ENCODE data around the gene SLC35A3.
A peak's percentile ranks its signal among the peaks of the same experiment; 100 is the strongest.

Gene SLC35A3

GRCh38 chr1:100036718-100037655, 67.2 kb downstream of the SLC35A3 start:
- Histone ChIP-seq H3K9me2 (replicated peaks; ENCODE audit: insufficient read depth, low read length) (no peaks in the 10 kb centered on the region), H4K20me1 (ENCODE audit: insufficient read depth, low read length) (no peaks in the 10 kb centered on the region), H3K9me3 (replicated peaks; ENCODE audit: insufficient read depth, low read length) (no peaks in the 10 kb centered on the region), H3K36me3 (replicated peaks; ENCODE audit: insufficient read depth, low read length) (no peaks in the 10 kb centered on the region), H3K9ac (ENCODE audit: low read length) (peak overlapping the region; percentile 94), H3K4me2 (ENCODE audit: low read depth, low read length) (peak overlapping the region; percentile 63), H2AFZ (ENCODE audit: low read length) (peak overlapping the region; percentile 61), H3K27ac (ENCODE audit: low read length) (peak overlapping the region; percentile 87; the same call in 1 of the 2 replicates), H3K27me3 (replicated peaks; ENCODE audit: insufficient read depth, low read length) (no peaks in the 10 kb centered on the region), H3K4me3 (ENCODE audit: low read length) (peak overlapping the region; percentile 76), H3K4me1 (ENCODE audit: low read length) (no peaks in the 10 kb centered on the region), H3K79me2 (ENCODE audit: low read length) (peaks cover 50% of the 10 kb centered on the region), H3F3A (ENCODE audit: insufficient read depth, low read length) (peaks cover 9% of the 10 kb centered on the region)
- no peak for TF ChIP-seq EZH2phosphoT487 (IDR thresholded peaks at IDR 0.05; ENCODE audit: low read length)
- TF ChIP-seq, protein P1, sequence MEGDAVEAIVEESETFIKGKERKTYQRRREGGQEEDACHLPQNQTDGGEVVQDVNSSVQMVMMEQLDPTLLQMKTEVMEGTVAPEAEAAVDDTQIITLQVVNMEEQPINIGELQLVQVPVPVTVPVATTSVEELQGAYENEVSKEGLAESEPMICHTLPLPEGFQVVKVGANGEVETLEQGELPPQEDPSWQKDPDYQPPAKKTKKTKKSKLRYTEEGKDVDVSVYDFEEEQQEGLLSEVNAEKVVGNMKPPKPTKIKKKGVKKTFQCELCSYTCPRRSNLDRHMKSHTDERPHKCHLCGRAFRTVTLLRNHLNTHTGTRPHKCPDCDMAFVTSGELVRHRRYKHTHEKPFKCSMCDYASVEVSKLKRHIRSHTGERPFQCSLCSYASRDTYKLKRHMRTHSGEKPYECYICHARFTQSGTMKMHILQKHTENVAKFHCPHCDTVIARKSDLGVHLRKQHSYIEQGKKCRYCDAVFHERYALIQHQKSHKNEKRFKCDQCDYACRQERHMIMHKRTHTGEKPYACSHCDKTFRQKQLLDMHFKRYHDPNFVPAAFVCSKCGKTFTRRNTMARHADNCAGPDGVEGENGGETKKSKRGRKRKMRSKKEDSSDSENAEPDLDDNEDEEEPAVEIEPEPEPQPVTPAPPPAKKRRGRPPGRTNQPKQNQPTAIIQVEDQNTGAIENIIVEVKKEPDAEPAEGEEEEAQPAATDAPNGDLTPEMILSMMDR (IDR thresholded peaks at IDR 0.05; ENCODE audit: low read length) = no peak
- TF ChIP-seq EZH2 (optimal IDR thresholded peaks at IDR 0.05; ENCODE audit: low read depth, low read length) = no peak
- no peak for DNase-seq

DNA sequence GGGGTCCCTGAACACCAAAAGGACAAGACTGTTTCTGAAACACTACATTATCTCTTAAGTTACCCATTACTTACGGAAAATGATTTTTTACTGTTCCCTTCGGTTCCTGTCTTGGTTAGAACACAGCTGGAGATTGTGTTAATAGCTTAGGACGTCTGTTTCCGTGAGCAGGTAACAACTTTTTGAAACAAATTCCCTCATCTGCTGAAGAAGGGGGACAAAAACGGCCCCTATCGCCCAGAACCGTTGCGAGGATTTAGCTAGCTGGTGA, 67.8 kb downstream of the SLC35A3 start:
- H3K9ac ChIP-seq (ENCODE audit: low read length) = peak overlapping the region; percentile 94
- peaks cover 56% of the 10 kb centered on the region for H3K79me2 ChIP-seq (ENCODE audit: low read length)
- H3K4me3 ChIP-seq (ENCODE audit: low read length) = peak overlapping the region; percentile 76
- H3K4me2 ChIP-seq (ENCODE audit: low read depth, low read length) = peak overlapping the region; percentile 63; the same call in 1 of the 2 replicates
- H3K27me3 ChIP-seq (replicated peaks; ENCODE audit: insufficient read depth, low read length) = no peaks in the 10 kb centered on the region
- peak overlapping the region; percentile 87; the same call in 1 of the 2 replicates for H3K27ac ChIP-seq (ENCODE audit: low read length)
- H3K9me3 ChIP-seq (replicated peaks; ENCODE audit: insufficient read depth, low read length) = no peaks in the 10 kb centered on the region
- H3K9me2 ChIP-seq (replicated peaks; ENCODE audit: insufficient read depth, low read length) = no peaks in the 10 kb centered on the region
- no peak for TF ChIP-seq EZH2 (optimal IDR thresholded peaks at IDR 0.05; ENCODE audit: low read depth, low read length)
- TF ChIP-seq, protein P1 (IDR thresholded peaks at IDR 0.05; ENCODE audit: low read length) = no peak
- no peak for TF ChIP-seq EZH2phosphoT487 (IDR thresholded peaks at IDR 0.05; ENCODE audit: low read length)
- no peak for DNase-seq
- H3F3A ChIP-seq (ENCODE audit: insufficient read depth, low read length) = peaks cover 9% of the 10 kb centered on the region
- H3K36me3 ChIP-seq (replicated peaks; ENCODE audit: insufficient read depth, low read length) = no peaks in the 10 kb centered on the region
- peak overlapping the region; percentile 61 for H2AFZ ChIP-seq (ENCODE audit: low read length)
- H3K4me1 ChIP-seq (ENCODE audit: low read length) = no peaks in the 10 kb centered on the region
- H4K20me1 ChIP-seq (ENCODE audit: insufficient read depth, low read length) = no peaks in the 10 kb centered on the region

GRCh38 chr1:100037927-100038659, 68.3 kb downstream of the SLC35A3 start:
- TF ChIP-seq, protein P1 (IDR thresholded peaks at IDR 0.05; ENCODE audit: low read length) = no peak
- TF ChIP-seq EZH2 (optimal IDR thresholded peaks at IDR 0.05; ENCODE audit: low read depth, low read length) (no peak), EZH2phosphoT487 (IDR thresholded peaks at IDR 0.05; ENCODE audit: low read length) (no peak)
- DNase-seq = peak; percentile 78
- H2AFZ ChIP-seq (ENCODE audit: low read length) = peak overlapping the region; percentile 61; the same call in 1 of the 2 replicates

More at GRCh38 chr1:100037927-100038659, 68.3 kb downstream of the SLC35A3 start:
- H4K20me1 ChIP-seq (ENCODE audit: insufficient read depth, low read length) = no peaks in the 10 kb centered on the region
- peak overlapping the region; percentile 87 for H3K27ac ChIP-seq (ENCODE audit: low read length)
- peaks cover 9% of the 10 kb centered on the region for H3F3A ChIP-seq (ENCODE audit: insufficient read depth, low read length)
- H3K9me3 ChIP-seq (replicated peaks; ENCODE audit: insufficient read depth, low read length) = no peaks in the 10 kb centered on the region
- H3K9ac ChIP-seq (ENCODE audit: low read length) = peak overlapping the region; percentile 94
- no peaks in the 10 kb centered on the region for H3K27me3 ChIP-seq (replicated peaks; ENCODE audit: insufficient read depth, low read length)
- peak overlapping the region; percentile 76 for H3K4me3 ChIP-seq (ENCODE audit: low read length)
- no peaks in the 10 kb centered on the region for H3K36me3 ChIP-seq (replicated peaks; ENCODE audit: insufficient read depth, low read length)
- H3K4me2 ChIP-seq (ENCODE audit: low read depth, low read length) = peak overlapping the region; percentile 63; the same call in 1 of the 2 replicates
- peaks cover 61% of the 10 kb centered on the region for H3K79me2 ChIP-seq (ENCODE audit: low read length)
- H3K4me1 ChIP-seq (ENCODE audit: low read length) = no peaks in the 10 kb centered on the region
- no peaks in the 10 kb centered on the region for H3K9me2 ChIP-seq (replicated peaks; ENCODE audit: insufficient read depth, low read length)
